ENCODE data around the gene INSR. TPM values are rescaled to one million over a fixed set of nuclear protein-coding genes. Genes with fewer than 3 reads are reported as not detected.
A peak's percentile ranks its signal among the peaks of the same experiment; 100 is the strongest.

The INSR gene
- total RNA-seq, 2 experiments from 2014 or later: 3.7 to 3.9 TPM

DNA sequence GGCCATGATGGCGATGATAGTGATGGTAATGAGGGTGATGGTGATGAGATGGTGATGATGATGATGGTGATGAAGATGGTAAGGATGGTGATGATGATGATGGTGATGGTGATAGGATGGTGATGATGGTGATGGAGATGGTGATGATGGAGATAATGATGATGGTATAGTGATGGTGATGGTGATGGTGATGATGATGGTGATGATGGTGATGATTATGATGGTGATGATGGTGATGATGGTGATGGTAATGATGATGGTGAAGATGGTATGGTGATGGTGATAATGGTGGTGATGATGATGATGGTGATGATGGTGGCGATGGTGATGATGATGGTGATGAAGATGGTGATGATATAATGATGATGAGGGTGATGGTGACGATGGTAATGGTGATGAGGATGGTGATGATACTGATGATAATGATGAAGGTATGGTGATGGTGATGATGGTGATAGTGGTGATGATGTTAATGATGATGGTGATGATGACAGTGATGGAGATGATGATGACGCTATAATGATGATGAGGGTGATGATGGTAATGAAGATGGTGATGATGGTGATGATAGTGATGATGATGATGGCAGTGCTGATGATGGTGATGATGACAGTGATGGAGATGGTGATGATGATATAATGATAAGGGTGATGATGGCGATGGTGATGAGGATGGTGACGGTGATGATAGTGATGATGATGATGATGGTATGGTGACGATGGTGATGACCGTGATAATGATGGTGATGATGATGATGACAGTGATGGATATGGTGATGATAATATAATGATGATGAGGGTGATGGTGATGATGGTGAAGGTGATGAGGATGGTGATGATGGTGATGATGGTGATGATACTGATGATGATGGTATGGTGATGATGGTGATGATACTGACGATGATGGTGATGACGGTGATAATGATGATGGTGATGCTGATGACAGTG, 187.2 kb downstream of the INSR start:
- intact Hi-C loops (cut with micrococcal nuclease): no loop called here
- no peak for DNase-seq
- no peak overlapping the region for H3K4me3 Mint-ChIP-seq
- no peaks in the 10 kb centered on the region for H3K27me3 Mint-ChIP-seq (ENCODE audit: low read depth)
- H3K27ac Mint-ChIP-seq: no peak overlapping the region
- no peaks in the 10 kb centered on the region for H3K9me3 Mint-ChIP-seq
- H3K4me1 Mint-ChIP-seq (ENCODE audit: low read depth): peaks cover 3% of the 10 kb centered on the region
- no peaks in the 10 kb centered on the region for H3K36me3 Mint-ChIP-seq (ENCODE audit: low read depth)
- CTCF ChIA-PET: no interaction called here

DNA sequence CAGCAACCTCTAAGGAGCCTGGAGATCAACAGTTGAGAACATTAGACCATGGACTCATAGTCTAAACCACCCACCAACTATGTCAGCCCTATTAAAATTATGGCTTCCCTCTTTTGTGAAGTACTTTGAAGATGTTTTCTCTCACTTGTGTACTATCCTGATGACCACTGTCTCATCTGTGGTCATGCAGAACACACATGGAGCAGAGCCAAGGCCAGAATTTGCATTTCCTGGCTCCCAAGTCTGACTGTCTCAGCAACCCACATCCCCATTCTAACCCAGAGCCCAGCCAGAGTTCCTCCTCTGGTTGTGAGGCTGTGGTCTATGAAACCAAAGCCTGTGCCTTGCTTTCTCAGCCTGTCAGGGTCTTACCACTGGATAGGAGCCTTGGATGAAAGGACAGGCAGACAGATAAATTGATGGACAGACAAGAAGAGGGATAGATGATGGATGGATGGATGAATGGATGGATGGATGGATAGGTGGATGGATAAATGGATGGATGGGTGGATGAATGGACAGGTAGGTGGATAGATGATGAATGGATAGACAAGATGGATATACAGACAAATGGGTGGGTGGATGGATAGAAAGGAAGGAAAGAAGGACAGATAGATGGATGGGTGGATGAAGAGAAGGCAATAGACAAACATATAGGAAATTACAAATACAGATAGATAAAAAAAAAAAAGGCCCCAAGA, 189.3 kb downstream of the INSR start:
- CTCF ChIA-PET: no interaction called here
- Mint-ChIP-seq H3K9me3 (no peaks in the 10 kb centered on the region), H3K4me1 (ENCODE audit: low read depth) (peaks cover 9% of the 10 kb centered on the region), H3K27ac (no peak overlapping the region), H3K4me3 (no peak overlapping the region), H3K27me3 (ENCODE audit: low read depth) (no peaks in the 10 kb centered on the region), H3K36me3 (ENCODE audit: low read depth) (no peaks in the 10 kb centered on the region)
- intact Hi-C loops (cut with micrococcal nuclease): loop anchor here (5.0 kb wide), 1 partner anchor 42 kb away; no protein-coding TSS in a partner anchor
- no peak for DNase-seq

DNA sequence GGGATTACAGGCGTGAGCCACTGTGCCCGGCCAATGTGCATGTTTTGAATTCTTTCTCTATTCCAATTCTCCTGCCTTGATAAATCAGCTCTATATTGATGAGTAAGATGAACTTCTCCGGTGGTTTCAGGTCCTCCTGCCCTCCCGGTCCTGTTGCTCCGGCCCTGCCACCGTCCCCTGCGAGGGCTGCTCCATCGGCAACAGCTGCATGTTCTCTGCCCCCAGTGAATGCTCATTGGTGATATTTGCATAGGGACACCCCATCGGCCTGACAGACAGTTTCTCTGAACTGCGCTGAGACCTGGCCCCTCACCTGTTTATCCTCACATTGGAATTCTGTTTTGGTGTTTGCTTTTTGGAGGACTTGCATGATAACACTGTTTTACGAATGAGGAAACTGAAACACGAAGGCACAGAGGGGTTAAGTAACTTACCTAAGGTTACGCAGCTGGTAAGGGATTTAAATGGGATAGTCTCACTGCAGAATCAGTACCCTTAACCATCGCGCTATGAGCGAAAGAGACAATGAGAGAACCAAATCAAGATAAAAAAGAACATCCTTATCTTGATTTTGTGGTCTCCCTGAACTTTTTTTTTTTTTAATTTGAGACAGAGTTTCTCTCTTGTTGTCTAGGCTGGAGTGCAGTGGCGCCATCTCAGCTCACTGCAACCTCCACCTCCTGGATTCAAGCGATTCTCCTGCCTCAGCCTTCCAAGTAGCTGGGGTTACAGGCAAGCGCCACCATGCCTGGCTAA, 192.5 kb downstream of the INSR start:
- Mint-ChIP-seq H3K27ac (no peak overlapping the region), H3K4me3 (no peak overlapping the region), H3K36me3 (ENCODE audit: low read depth) (peaks cover 1% of the 10 kb centered on the region), H3K27me3 (ENCODE audit: low read depth) (no peaks in the 10 kb centered on the region), H3K9me3 (peaks cover 14% of the 10 kb centered on the region), H3K4me1 (ENCODE audit: low read depth) (peaks cover 16% of the 10 kb centered on the region)
- intact Hi-C loops (cut with micrococcal nuclease): loop anchor here (1.0 to 5.0 kb wide), 4 partner anchors 46 to 579 kb away; partner anchors contain the start of gene TRAPPC5
- DNase-seq: no peak
- CTCF ChIA-PET: interaction anchor here (0.5 to 2.1 kb wide), 17 partner anchors 9 to 751 kb away, joined by 3 to 7 read pairs (median 4); partner anchors contain the start of gene ARHGEF18

DNA sequence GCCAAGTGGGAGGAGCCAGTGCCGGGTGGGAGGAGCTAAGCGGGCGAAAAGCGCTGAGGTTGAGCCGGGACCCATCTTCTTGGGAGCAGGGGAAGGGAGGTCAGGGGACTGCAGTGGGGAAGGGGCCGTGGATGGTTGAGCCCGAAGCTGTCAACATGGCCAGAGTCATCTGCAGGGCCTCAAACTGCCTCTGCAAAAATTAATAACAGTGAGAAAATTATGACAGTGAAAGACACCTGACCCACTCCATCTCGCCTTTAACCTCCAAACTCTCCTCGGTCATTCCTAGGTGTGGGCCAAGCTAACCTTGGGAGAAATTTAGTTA, 194.7 kb downstream of the INSR start:
- Mint-ChIP-seq H3K9me3 (peaks cover 32% of the 10 kb centered on the region), H3K36me3 (ENCODE audit: low read depth) (peaks cover 12% of the 10 kb centered on the region)
- intact Hi-C loops (cut with micrococcal nuclease): loop anchor here (1.0 kb wide), 1 partner anchor 30 kb away; the partner anchor contains the start of gene ZNF557

DNA sequence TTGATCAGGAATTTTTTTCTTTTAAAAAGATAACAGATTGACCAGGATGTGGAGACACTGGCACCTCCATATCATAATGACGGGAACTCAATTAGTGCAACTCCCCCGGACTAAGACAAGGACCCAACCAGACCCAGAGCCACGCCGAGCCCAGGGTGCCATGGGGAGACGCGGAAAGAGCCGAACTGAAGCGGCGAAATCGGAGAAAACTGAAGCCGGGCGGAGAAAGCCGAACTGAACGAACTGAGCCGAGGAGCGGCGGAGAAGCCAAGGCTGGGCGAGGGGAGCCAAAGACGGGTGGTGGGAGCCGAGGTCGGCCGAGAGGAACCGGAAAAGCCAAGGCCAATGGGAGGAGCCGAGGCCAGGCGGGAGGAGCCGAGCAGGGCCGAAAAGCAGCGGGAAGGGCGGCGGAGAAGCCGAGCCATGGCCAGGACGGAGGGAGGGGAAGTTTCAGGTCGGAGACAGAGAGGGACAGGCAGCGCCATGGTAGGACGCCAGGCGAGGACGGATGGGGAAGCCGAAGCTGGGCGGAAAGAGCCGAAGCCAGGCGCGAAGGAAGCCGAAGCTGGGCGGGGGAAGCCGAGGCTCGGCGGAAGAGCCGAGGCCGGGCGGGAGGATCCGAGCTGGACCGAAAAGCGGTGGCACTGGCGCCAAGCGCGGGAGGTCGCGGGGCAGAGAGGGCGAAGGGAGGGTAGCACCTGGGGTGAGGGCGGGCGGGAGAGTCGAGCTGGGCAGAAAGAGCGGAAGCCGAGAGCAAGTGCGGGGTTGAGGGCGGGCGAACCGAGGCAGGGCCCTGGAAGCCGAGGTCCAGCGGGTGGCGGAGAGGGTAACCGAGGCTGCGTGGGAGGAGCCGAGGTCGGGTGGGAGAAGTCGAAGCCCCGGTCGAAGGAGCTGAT, 195.3 kb downstream of the INSR start:
- intact Hi-C loops (cut with micrococcal nuclease): loop anchor here (1.0 kb wide), 1 partner anchor 30 kb away; the partner anchor contains the start of gene ZNF557
- CTCF ChIA-PET: interaction anchor here (0.6 to 1.8 kb wide), 5 partner anchors 240 to 469 kb away, joined by 3 to 11 read pairs (median 3); no protein-coding TSS in a partner anchor
- H3K27ac Mint-ChIP-seq: peak overlapping the region; percentile 90
- peaks cover 16% of the 10 kb centered on the region for H3K4me1 Mint-ChIP-seq (ENCODE audit: low read depth)
- peaks cover 12% of the 10 kb centered on the region for H3K36me3 Mint-ChIP-seq (ENCODE audit: low read depth)
- peak; percentile 88 for DNase-seq
- H3K27me3 Mint-ChIP-seq (ENCODE audit: low read depth): no peaks in the 10 kb centered on the region
- peaks cover 33% of the 10 kb centered on the region for H3K9me3 Mint-ChIP-seq
- peak overlapping the region; percentile 94 for H3K4me3 Mint-ChIP-seq

More for the DNA sequence above, 194.7 kb downstream of the INSR start:
- H3K27me3 Mint-ChIP-seq (ENCODE audit: low read depth): no peaks in the 10 kb centered on the region
- H3K27ac Mint-ChIP-seq: peak overlapping the region; percentile 90
- peaks cover 16% of the 10 kb centered on the region for H3K4me1 Mint-ChIP-seq (ENCODE audit: low read depth)
- CTCF ChIA-PET: interaction anchor here (0.6 to 1.8 kb wide), 5 partner anchors 240 to 469 kb away, joined by 3 to 11 read pairs (median 3); no protein-coding TSS in a partner anchor
- H3K4me3 Mint-ChIP-seq: peak overlapping the region; percentile 94
- peak; percentile 88 for DNase-seq

- intact Hi-C loops (cut with micrococcal nuclease): no loop called here
Measured at GRCh38 chr19:7098096-7098495, 196.1 kb downstream of the INSR start.

GRCh38 chr19:7088999-7089398, 205.2 kb downstream of the INSR start:
- CTCF ChIA-PET: no interaction called here
- Mint-ChIP-seq H3K4me3 (no peak overlapping the region), H3K4me1 (ENCODE audit: low read depth) (peaks cover 8% of the 10 kb centered on the region), H3K36me3 (ENCODE audit: low read depth) (peaks cover 44% of the 10 kb centered on the region), H3K27ac (no peak overlapping the region), H3K27me3 (ENCODE audit: low read depth) (no peaks in the 10 kb centered on the region), H3K9me3 (peaks cover 50% of the 10 kb centered on the region)
- DNase-seq: no peak
- intact Hi-C loops (cut with micrococcal nuclease): no loop called here

More at GRCh38 chr19:7098096-7098495, 196.1 kb downstream of the INSR start:
- no peak overlapping the region for H3K27ac Mint-ChIP-seq
- no peaks in the 10 kb centered on the region for H3K27me3 Mint-ChIP-seq (ENCODE audit: low read depth)
- H3K9me3 Mint-ChIP-seq: peaks cover 33% of the 10 kb centered on the region
- peak overlapping the region; percentile 94 for H3K4me3 Mint-ChIP-seq
- H3K36me3 Mint-ChIP-seq (ENCODE audit: low read depth): peaks cover 12% of the 10 kb centered on the region
- DNase-seq: no peak
- peaks cover 16% of the 10 kb centered on the region for H3K4me1 Mint-ChIP-seq (ENCODE audit: low read depth)
- CTCF ChIA-PET: no interaction called here

- Mint-ChIP-seq H3K27me3 (ENCODE audit: low read depth) (no peaks in the 10 kb centered on the region), H3K36me3 (ENCODE audit: low read depth) (peaks cover 82% of the 10 kb centered on the region), H3K4me3 (no peak overlapping the region), H3K27ac (peak overlapping the region; percentile 59), H3K4me1 (ENCODE audit: low read depth) (peaks cover 2% of the 10 kb centered on the region), H3K9me3 (peaks cover 77% of the 10 kb centered on the region)
- CTCF ChIA-PET: interaction anchor here (0.6 kb wide), 1 partner anchor 27 kb away, joined by 5 read pairs; no protein-coding TSS in a partner anchor
- intact Hi-C loops (cut with micrococcal nuclease): no loop called here
- peak; percentile 33 for DNase-seq
Measured at GRCh38 chr19:7083076-7083956, 210.9 kb downstream of the INSR start.

- Mint-ChIP-seq H3K27me3 (ENCODE audit: low read depth) (no peaks in the 10 kb centered on the region), H3K36me3 (ENCODE audit: low read depth) (peaks cover 93% of the 10 kb centered on the region), H3K27ac (no peak overlapping the region), H3K4me3 (no peak overlapping the region), H3K9me3 (peaks cover 69% of the 10 kb centered on the region), H3K4me1 (ENCODE audit: low read depth) (peaks cover 2% of the 10 kb centered on the region)
- DNase-seq: no peak
- CTCF ChIA-PET: no interaction called here
- intact Hi-C loops (cut with micrococcal nuclease): no loop called here
Measured at GRCh38 chr19:7078008-7078407, 216.2 kb downstream of the INSR start.

DNA sequence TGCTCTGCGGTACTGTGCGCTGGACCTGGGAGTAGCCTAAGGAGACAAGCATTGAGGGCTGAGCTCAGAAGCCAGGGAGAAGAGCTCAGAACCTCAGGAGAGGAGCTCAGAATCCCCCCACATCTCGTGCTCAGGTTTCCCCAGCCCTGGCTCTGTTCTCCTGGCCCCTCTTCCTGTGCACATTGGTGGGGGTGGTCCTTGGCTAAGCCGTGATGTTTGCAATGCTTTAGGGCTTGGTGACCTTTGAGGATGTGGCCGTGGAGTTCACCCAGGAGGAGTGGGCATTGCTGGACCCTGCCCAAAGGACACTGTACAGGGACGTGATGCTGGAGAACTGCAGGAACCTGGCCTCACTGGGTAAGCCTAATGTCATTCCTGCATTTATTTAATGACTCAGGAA, 218.1 kb downstream of the INSR start:
- H3K4me1 Mint-ChIP-seq (ENCODE audit: low read depth): peaks cover 9% of the 10 kb centered on the region
- no peak for DNase-seq
- no peak overlapping the region for H3K4me3 Mint-ChIP-seq
- peaks cover 87% of the 10 kb centered on the region for H3K36me3 Mint-ChIP-seq (ENCODE audit: low read depth)
- intact Hi-C loops (cut with micrococcal nuclease): no loop called here
- no peak overlapping the region for H3K27ac Mint-ChIP-seq
- CTCF ChIA-PET: interaction anchor here (1.1 kb wide), 1 partner anchor 250 kb away, joined by 3 read pairs; no protein-coding TSS in a partner anchor
- H3K9me3 Mint-ChIP-seq: peaks cover 51% of the 10 kb centered on the region
- no peaks in the 10 kb centered on the region for H3K27me3 Mint-ChIP-seq (ENCODE audit: low read depth)
